PC-9 (cell line): ENCODE results near the gene FAM193B.

Experiments used
- CTCF ChIP-seq: fragments of 200-600 bp; sonication (generic); conservative IDR thresholded peaks from 2 replicates; pipeline ENCODE4 v1.6.1; 2017; ENCODE audit warnings: mixed run types, antibody characterized with exemption, mild to moderate bottlenecking, moderate library complexity
- EZH2 ChIP-seq: fragments of 200-600 bp; sonication (generic); IDR thresholded peaks from 2 replicates; pipeline ENCODE4 v1.8.0; 2017; ENCODE audit warnings: antibody characterized with exemption, low read depth

- TF ChIP-seq CTCF (peak; percentile 34; the same call in 1 of the 2 replicates), EZH2 (no peak)
Measured at GRCh38 chr5:177494346-177495195, 59.8 kb downstream of the FAM193B start.
